Neural crest cell (in vitro differentiated cells): ENCODE measurements around the gene HSPA12A. TPM values are rescaled to one million over a fixed set of nuclear protein-coding genes. Genes with fewer than 3 reads are reported as not detected.

Experiments
- DNase-seq: peaks from one replicate; pipeline ENCODE4 v3.0.0; 2021; ENCODE audit warnings: low read depth, mixed read lengths, low spot score
- H3K27ac Mint-ChIP-seq: one replicate; pipeline ENCODE4 v1.8.0; 2021; ENCODE audit warnings: mild to moderate bottlenecking, mixed read lengths; ENCODE audit not compliant: unreplicated experiment
- H3K27me3 Mint-ChIP-seq: 2 replicates; pipeline ENCODE4 v1.8.0; 2021; ENCODE audit warnings: low read depth, mild to moderate bottlenecking, mixed read lengths
- H3K36me3 Mint-ChIP-seq: 2 replicates; pipeline ENCODE4 v1.8.0; 2021; ENCODE audit warnings: low read depth, mild to moderate bottlenecking, mixed read lengths
- H3K4me1 Mint-ChIP-seq: 2 replicates; pipeline ENCODE4 v1.8.0; 2021; ENCODE audit warnings: mixed read lengths
- H3K4me3 Mint-ChIP-seq: one replicate; pipeline ENCODE4 v1.8.0; 2021; ENCODE audit warnings: mild to moderate bottlenecking, mixed read lengths
- H3K9me3 Mint-ChIP-seq: 2 replicates; pipeline ENCODE4 v1.8.0; 2021; ENCODE audit warnings: mixed read lengths
- total RNA-seq: library from RNA; stranded (reverse); gene quantifications from 2 replicates; pipeline ENCODE4 v1.2.1, GENCODE V29; 2021
- TF ChIP-seq, protein P1 (sequence below): fragments of 200-600 bp; sonication (generic); conservative IDR thresholded peaks from 2 replicates; pipeline ENCODE4 v1.5.0; 2021; ENCODE audit warnings: antibody characterized with exemption, mild to moderate bottlenecking

The HSPA12A gene
- total RNA-seq, 1 donor from 2014 or later, result 7.4 TPM

DNA sequence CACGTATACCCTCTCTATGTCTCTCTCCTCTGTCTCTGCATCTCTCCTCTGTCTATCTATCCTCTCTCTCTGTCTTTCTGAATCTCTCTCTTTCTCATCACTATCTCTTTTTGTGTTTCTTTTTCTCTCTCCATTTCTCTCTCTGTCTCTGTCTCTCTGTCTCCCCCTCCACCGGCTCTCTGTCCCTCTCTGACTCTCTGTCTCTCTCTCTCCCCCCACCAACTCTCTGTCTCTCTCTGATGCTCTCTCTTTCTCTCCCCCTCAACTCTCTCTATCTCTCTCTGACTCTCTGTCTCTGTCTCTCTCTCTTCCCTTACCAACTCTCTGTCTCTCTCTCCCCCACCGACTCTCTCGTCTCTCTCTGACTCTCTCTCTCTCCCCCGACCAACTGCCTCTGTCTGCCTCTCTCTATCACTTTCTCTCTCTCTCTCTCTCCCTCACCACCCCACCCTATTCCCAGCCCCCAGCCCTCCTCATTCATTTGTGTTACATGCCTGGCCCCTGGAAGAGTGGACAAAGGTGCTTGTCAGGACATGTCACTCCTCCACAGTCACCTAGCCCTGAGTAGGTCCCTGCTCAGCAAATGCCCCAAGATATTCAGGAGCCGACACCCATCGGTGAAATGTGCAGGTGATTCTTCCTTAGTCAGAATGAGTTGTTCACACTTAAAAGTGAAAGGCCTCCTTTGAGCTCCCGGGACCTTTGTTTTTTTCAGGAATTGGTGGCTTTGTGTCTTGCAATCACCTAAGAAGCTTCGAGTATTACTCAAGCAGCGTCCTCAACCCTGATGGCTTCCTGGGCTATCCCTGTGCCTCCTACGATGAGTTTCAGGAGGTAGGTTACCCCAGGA, 108.0 kb downstream of the HSPA12A start:
- Mint-ChIP-seq H3K27me3 (peaks cover 2% of the 10 kb centered on the region), H3K27ac (no peak overlapping the region), H3K9me3 (peaks cover 3% of the 10 kb centered on the region), H3K4me1 (peaks cover 10% of the 10 kb centered on the region), H3K4me3 (no peak overlapping the region), H3K36me3 (peaks cover 2% of the 10 kb centered on the region)
- TF ChIP-seq, protein P1, sequence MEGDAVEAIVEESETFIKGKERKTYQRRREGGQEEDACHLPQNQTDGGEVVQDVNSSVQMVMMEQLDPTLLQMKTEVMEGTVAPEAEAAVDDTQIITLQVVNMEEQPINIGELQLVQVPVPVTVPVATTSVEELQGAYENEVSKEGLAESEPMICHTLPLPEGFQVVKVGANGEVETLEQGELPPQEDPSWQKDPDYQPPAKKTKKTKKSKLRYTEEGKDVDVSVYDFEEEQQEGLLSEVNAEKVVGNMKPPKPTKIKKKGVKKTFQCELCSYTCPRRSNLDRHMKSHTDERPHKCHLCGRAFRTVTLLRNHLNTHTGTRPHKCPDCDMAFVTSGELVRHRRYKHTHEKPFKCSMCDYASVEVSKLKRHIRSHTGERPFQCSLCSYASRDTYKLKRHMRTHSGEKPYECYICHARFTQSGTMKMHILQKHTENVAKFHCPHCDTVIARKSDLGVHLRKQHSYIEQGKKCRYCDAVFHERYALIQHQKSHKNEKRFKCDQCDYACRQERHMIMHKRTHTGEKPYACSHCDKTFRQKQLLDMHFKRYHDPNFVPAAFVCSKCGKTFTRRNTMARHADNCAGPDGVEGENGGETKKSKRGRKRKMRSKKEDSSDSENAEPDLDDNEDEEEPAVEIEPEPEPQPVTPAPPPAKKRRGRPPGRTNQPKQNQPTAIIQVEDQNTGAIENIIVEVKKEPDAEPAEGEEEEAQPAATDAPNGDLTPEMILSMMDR, result no peak
- DNase-seq, result no peak

DNA sequence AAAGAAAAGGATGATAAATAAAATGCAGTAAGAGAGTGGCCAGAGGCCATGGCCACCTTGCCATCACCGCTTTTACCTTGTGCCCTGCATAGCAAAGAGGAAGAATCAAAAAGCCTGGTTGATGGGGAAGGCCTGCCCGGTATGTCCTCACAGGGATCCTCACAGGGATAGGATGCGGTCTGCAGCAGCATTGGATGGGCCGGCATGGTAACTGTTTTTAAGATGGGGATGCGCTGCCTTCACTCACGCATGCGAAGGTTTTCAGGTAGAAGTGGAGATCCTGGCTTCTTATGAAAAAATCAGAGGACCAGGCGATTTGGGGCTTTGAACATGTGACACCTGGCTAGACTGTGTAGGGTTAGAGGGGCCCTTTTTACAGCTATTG, 109.2 kb downstream of the HSPA12A start:
- TF ChIP-seq, protein P1, result no peak
- peaks cover 2% of the 10 kb centered on the region for H3K36me3 Mint-ChIP-seq
- peaks cover 3% of the 10 kb centered on the region for H3K9me3 Mint-ChIP-seq
- no peak overlapping the region for H3K4me3 Mint-ChIP-seq
- peaks cover 2% of the 10 kb centered on the region for H3K27me3 Mint-ChIP-seq
- no peak for DNase-seq
- peaks cover 16% of the 10 kb centered on the region for H3K4me1 Mint-ChIP-seq
- no peak overlapping the region for H3K27ac Mint-ChIP-seq

DNA sequence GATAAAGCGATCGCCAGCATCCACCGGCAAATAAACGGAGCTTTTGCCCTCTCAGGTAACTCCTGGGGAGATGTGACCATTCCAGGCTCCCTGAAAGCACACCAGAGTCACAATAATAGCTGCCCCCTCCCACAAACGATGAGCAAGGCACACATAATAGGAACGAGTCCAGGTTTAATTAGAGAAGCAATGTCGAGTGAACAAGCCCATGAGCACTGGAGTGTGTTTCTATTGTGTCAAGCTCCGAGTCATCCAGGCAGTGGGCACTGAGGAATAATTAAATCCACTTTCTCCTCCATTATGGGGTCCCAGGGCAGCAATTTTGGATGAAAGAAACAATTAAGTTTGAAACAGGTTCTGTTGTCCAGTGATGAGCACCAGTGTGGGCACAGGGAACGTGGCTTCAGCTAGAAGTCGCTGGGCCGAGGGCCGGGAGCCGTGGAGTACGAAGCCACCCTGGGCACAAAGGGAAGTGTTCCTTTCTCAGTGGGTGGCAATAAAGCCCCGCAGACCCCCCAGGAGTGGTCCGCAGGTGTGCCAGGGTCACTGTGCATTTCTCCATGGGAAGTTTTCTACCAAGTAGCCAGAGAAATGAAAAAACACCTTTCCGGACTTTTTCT, 109.7 kb downstream of the HSPA12A start:
- Mint-ChIP-seq H3K36me3 (peaks cover 2% of the 10 kb centered on the region), H3K4me1 (peaks cover 16% of the 10 kb centered on the region), H3K4me3 (no peak overlapping the region), H3K9me3 (peaks cover 3% of the 10 kb centered on the region), H3K27ac (no peak overlapping the region), H3K27me3 (peaks cover 2% of the 10 kb centered on the region)
- no peak for DNase-seq
- TF ChIP-seq, protein P1, result no peak

DNA sequence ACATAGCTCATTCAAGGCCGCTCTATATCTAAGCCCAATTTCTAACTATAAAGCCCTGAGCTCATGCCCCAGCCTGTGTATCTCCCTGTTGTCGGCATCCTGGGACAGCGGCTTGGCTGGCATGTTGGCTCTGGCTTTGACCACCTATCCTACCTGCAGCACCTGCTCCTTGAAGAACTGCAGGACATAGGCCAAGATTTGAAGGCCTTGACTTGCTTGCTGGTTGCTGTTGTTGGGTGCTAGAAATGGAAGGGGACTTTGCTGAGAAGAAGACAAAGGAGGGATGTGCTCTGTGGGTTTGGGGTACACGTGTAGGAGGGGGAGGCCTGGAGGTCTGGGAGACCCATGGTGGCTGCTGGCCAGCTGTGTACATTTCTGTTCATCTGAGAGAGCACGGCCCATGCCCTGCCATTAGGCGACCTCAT, 110.5 kb downstream of the HSPA12A start:
- peaks cover 2% of the 10 kb centered on the region for H3K27me3 Mint-ChIP-seq
- H3K4me1 Mint-ChIP-seq, result peaks cover 16% of the 10 kb centered on the region
- peaks cover 3% of the 10 kb centered on the region for H3K9me3 Mint-ChIP-seq
- H3K27ac Mint-ChIP-seq, result peak overlapping the region; percentile 75
- DNase-seq, result no peak
- TF ChIP-seq, protein P1, result no peak
- no peak overlapping the region for H3K4me3 Mint-ChIP-seq
- H3K36me3 Mint-ChIP-seq, result peaks cover 2% of the 10 kb centered on the region

DNA sequence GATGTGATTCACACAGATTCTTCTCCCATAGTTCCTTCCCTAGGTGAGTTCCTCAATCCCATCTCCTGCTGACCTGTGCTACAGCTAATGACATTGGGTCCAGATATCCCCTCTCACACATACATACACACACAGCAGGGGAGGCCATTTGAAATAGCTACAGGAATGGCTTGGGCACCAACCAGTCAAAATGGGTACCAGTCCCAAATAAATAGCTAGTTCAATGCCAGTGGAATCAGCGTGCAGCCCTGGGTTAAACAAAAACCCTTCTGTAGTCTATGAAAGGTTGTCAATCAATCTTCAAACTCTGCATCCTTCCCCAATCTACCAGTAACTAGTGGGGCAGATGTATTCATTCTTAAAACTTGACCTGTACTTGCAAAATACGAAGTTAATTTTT, 112.3 kb downstream of the HSPA12A start:
- H3K36me3 Mint-ChIP-seq, result no peaks in the 10 kb centered on the region
- DNase-seq, result no peak
- H3K4me1 Mint-ChIP-seq, result peaks cover 16% of the 10 kb centered on the region
- H3K27ac Mint-ChIP-seq, result no peak overlapping the region
- TF ChIP-seq, protein P1, result no peak
- no peaks in the 10 kb centered on the region for H3K9me3 Mint-ChIP-seq
- H3K4me3 Mint-ChIP-seq, result no peak overlapping the region
- H3K27me3 Mint-ChIP-seq, result peaks cover 12% of the 10 kb centered on the region
